ENCODE measurements around the gene CYB561D1. TPM values are rescaled to one million over a fixed set of nuclear protein-coding genes. Genes with fewer than 3 reads are reported as not detected.

The CYB561D1 gene
- total RNA-seq, 1 experiment from 2014 or later, result 7.1 TPM

GRCh38 chr1:109543988-109544735, 50.3 kb downstream of the CYB561D1 start:
- no peaks in the 10 kb centered on the region for H3K27me3 ChIP-seq (ENCODE audit: low read length)
- peaks cover 8% of the 10 kb centered on the region for H3K79me2 ChIP-seq (ENCODE audit: low read length)
- DNase-seq, result no peak
- H3K36me3 ChIP-seq (ENCODE audit: insufficient read depth, low read length), result no peaks in the 10 kb centered on the region
- H2AFZ ChIP-seq (ENCODE audit: low read length), result no peak overlapping the region
- H4K20me1 ChIP-seq (ENCODE audit: insufficient read depth, low read depth, low read length), result peaks cover 6% of the 10 kb centered on the region; the same call in 1 of the 2 replicates
- H3K9ac ChIP-seq (ENCODE audit: low read length), result no peak overlapping the region
- H3K9me2 ChIP-seq (replicated peaks; ENCODE audit: insufficient read depth, low read length), result no peaks in the 10 kb centered on the region
- H3K4me1 ChIP-seq (ENCODE audit: low read length), result peaks cover 14% of the 10 kb centered on the region
- no peak overlapping the region for H3K4me2 ChIP-seq (ENCODE audit: low read depth, low read length, poor library complexity, severe bottlenecking)
- H3K27ac ChIP-seq (ENCODE audit: low read length), result no peak overlapping the region
- no peak overlapping the region for H3K4me3 ChIP-seq (ENCODE audit: low read length)
- H3K9me3 ChIP-seq (ENCODE audit: low read length), result no peaks in the 10 kb centered on the region

GRCh38 chr1:109546311-109547109, 52.6 kb downstream of the CYB561D1 start:
- Histone ChIP-seq H3K27ac (ENCODE audit: low read length) (peak overlapping the region; percentile 93), H2AFZ (ENCODE audit: low read length) (peak overlapping the region; percentile 34), H3K9me2 (replicated peaks; ENCODE audit: insufficient read depth, low read length) (no peaks in the 10 kb centered on the region), H4K20me1 (ENCODE audit: insufficient read depth, low read depth, low read length) (peaks cover 22% of the 10 kb centered on the region), H3K9ac (ENCODE audit: low read length) (peak overlapping the region; percentile 99), H3K36me3 (ENCODE audit: insufficient read depth, low read length) (peaks cover 5% of the 10 kb centered on the region; the same call in 1 of the 2 replicates), H3K27me3 (ENCODE audit: low read length) (no peaks in the 10 kb centered on the region), H3K4me2 (ENCODE audit: low read depth, low read length, poor library complexity, severe bottlenecking) (peak overlapping the region; percentile 71), H3K79me2 (ENCODE audit: low read length) (peaks cover 31% of the 10 kb centered on the region), H3K9me3 (ENCODE audit: low read length) (no peaks in the 10 kb centered on the region), H3K4me1 (ENCODE audit: low read length) (peaks cover 35% of the 10 kb centered on the region), H3K4me3 (ENCODE audit: low read length) (peak overlapping the region; percentile 99)
- DNase-seq, result peak; percentile 97

- H2AFZ ChIP-seq (ENCODE audit: low read length), result peak overlapping the region; percentile 16; the same call in 1 of the 2 replicates
- DNase-seq, result peak; percentile 71
- peaks cover 22% of the 10 kb centered on the region for H4K20me1 ChIP-seq (ENCODE audit: insufficient read depth, low read depth, low read length)
- peak overlapping the region; percentile 71 for H3K4me2 ChIP-seq (ENCODE audit: low read depth, low read length, poor library complexity, severe bottlenecking)
- no peaks in the 10 kb centered on the region for H3K27me3 ChIP-seq (ENCODE audit: low read length)
- no peaks in the 10 kb centered on the region for H3K9me3 ChIP-seq (ENCODE audit: low read length)
- H3K9ac ChIP-seq (ENCODE audit: low read length), result peak overlapping the region; percentile 99
- no peaks in the 10 kb centered on the region for H3K9me2 ChIP-seq (replicated peaks; ENCODE audit: insufficient read depth, low read length)
- peak overlapping the region; percentile 93 for H3K27ac ChIP-seq (ENCODE audit: low read length)
- peak overlapping the region; percentile 99 for H3K4me3 ChIP-seq (ENCODE audit: low read length)
- H3K36me3 ChIP-seq (ENCODE audit: insufficient read depth, low read length), result peaks cover 5% of the 10 kb centered on the region; the same call in 1 of the 2 replicates
- H3K4me1 ChIP-seq (ENCODE audit: low read length), result peaks cover 43% of the 10 kb centered on the region
- peaks cover 43% of the 10 kb centered on the region for H3K79me2 ChIP-seq (ENCODE audit: low read length)
Observed at GRCh38 chr1:109547463-109548320, 53.8 kb downstream of the CYB561D1 start.

GRCh38 chr1:109548321-109549267, 54.7 kb downstream of the CYB561D1 start, which contains the start of gene GNAI3:
GNAI3 (plus strand) TSS chr1:109548615; CDS start chr1:109548721, 106 bp downstream.
- peak within 1 kb of the TSS; percentile 93 for H3K27ac ChIP-seq (ENCODE audit: low read length)
- peaks cover 22% of the 10 kb centered on the region for H4K20me1 ChIP-seq (ENCODE audit: insufficient read depth, low read depth, low read length)
- H3K79me2 ChIP-seq (ENCODE audit: low read length), result peaks cover 52% of the 10 kb centered on the region
- DNase-seq, result peak; percentile 99
- no peaks in the 10 kb centered on the region for H3K27me3 ChIP-seq (ENCODE audit: low read length)
- peak within 1 kb of the TSS; percentile 71 for H3K4me2 ChIP-seq (ENCODE audit: low read depth, low read length, poor library complexity, severe bottlenecking)
- H3K9me2 ChIP-seq (replicated peaks; ENCODE audit: insufficient read depth, low read length), result no peaks in the 10 kb centered on the region
- peak within 1 kb of the TSS; percentile 99 for H3K4me3 ChIP-seq (ENCODE audit: low read length)
- H3K36me3 ChIP-seq (ENCODE audit: insufficient read depth, low read length), result peaks cover 5% of the 10 kb centered on the region; the same call in 1 of the 2 replicates
- peaks cover 45% of the 10 kb centered on the region for H3K4me1 ChIP-seq (ENCODE audit: low read length)
- H3K9ac ChIP-seq (ENCODE audit: low read length), result peak within 1 kb of the TSS; percentile 99
- no peaks in the 10 kb centered on the region for H3K9me3 ChIP-seq (ENCODE audit: low read length)
- H2AFZ ChIP-seq (ENCODE audit: low read length), result peak within 1 kb of the TSS; percentile 79; the same call in 1 of the 2 replicates

Other genes with a start within 250 kb of the CYB561D1 start
- gene CELSR2, start 244.6 kb upstream of the CYB561D1 start, total RNA-seq (2014; rRNA removed; shearing (Covaris generic); ENCODE audit: low replicate concordance), result 0.43 and 1.2 TPM in 2 replicates
- 6.3 and 24.2 TPM in 2 replicates for gene PSRC1, start 210.9 kb upstream of the CYB561D1 start, total RNA-seq (2014; rRNA removed; shearing (Covaris generic); ENCODE audit: low replicate concordance)
- gene MYBPHL, start 187.1 kb upstream of the CYB561D1 start, total RNA-seq (2014; rRNA removed; shearing (Covaris generic); ENCODE audit: low replicate concordance), result 0.14 and 4.3 TPM in 2 replicates
- gene SORT1, start 96.2 kb upstream of the CYB561D1 start, total RNA-seq (2014; rRNA removed; shearing (Covaris generic); ENCODE audit: low replicate concordance), result 0.04 TPM in 1 of 2 replicates, not detected in the other
- gene PSMA5, start 67.6 kb upstream of the CYB561D1 start, total RNA-seq (2014; rRNA removed; shearing (Covaris generic); ENCODE audit: low replicate concordance), result 48.5 and 70.4 TPM in 2 replicates
- not detected in 2 replicates for gene SYPL2, start 27.5 kb upstream of the CYB561D1 start, total RNA-seq (2014; rRNA removed; shearing (Covaris generic); ENCODE audit: low replicate concordance)
- 3.5 and 5.7 TPM in 2 replicates for gene ATXN7L2, start 10.2 kb upstream of the CYB561D1 start, total RNA-seq (2014; rRNA removed; shearing (Covaris generic); ENCODE audit: low replicate concordance)
- gene AMIGO1, start 15.6 kb downstream of the CYB561D1 start, total RNA-seq (2014; rRNA removed; shearing (Covaris generic); ENCODE audit: low replicate concordance), result 0.37 and 1.1 TPM in 2 replicates
- gene GPR61, start 45.8 kb downstream of the CYB561D1 start, total RNA-seq (2014; rRNA removed; shearing (Covaris generic); ENCODE audit: low replicate concordance), result not detected in 2 replicates
- gene GNAI3, start 54.5 kb downstream of the CYB561D1 start, total RNA-seq (2014; rRNA removed; shearing (Covaris generic); ENCODE audit: low replicate concordance), result 7.6 and 12.6 TPM in 2 replicates
- gene GNAT2, start 125.5 kb downstream of the CYB561D1 start, total RNA-seq (2014; rRNA removed; shearing (Covaris generic); ENCODE audit: low replicate concordance), result not detected in 2 replicates
- 72.3 and 131 TPM in 2 replicates for gene AMPD2, start 125.7 kb downstream of the CYB561D1 start, total RNA-seq (2014; rRNA removed; shearing (Covaris generic); ENCODE audit: low replicate concordance)
- gene GSTM4, start 162.0 kb downstream of the CYB561D1 start, total RNA-seq (2014; rRNA removed; shearing (Covaris generic); ENCODE audit: low replicate concordance), result 7.7 and 10.0 TPM in 2 replicates
- 6.2 and 7.3 TPM in 2 replicates for gene GSTM2, start 174.0 kb downstream of the CYB561D1 start, total RNA-seq (2014; rRNA removed; shearing (Covaris generic); ENCODE audit: low replicate concordance)
- gene GSTM1, start 193.7 kb downstream of the CYB561D1 start, total RNA-seq (2014; rRNA removed; shearing (Covaris generic); ENCODE audit: low replicate concordance), result 8.5 and 14.4 TPM in 2 replicates
- gene GSTM5, start 218.2 kb downstream of the CYB561D1 start, total RNA-seq (2014; rRNA removed; shearing (Covaris generic); ENCODE audit: low replicate concordance), result not detected in 2 replicates
- not detected in 2 replicates for gene GSTM3, start 246.9 kb downstream of the CYB561D1 start, total RNA-seq (2014; rRNA removed; shearing (Covaris generic); ENCODE audit: low replicate concordance)

Data from Karpas-422 (cell line).